CD4-positive, alpha-beta T cell treated with Interleukin-2 at 100 ng/mL for 4 hours (primary cell): ENCODE results near the gene KRTAP4-1.
"Not testable (repeated sequence)": the region's sequence is repeated elsewhere in the genome, so short reads cannot be mapped to it uniquely, and the experiment has no call there.

Experiments
- DNase-seq: peaks from one replicate; pipeline ENCODE4 v3.0.0-alpha.2; 2020; ENCODE audit warnings: low spot score

KRTAP4-1 gene

GRCh38 chr17:41184480-41184961 lies at the start of gene KRTAP4-1:
Gene KRTAP4-1 (minus strand): TSS chr17:41184911. CDS start chr17:41184854, 57 bp downstream.
- no peak for DNase-seq

- DNase-seq, result not testable (repeated sequence)
These were observed 47.8 kb upstream of the KRTAP4-1 start, which contains the start of gene KRTAP9-3 for GRCh38 chr17:41232399-41233105. Gene KRTAP9-3 (plus strand): TSS chr17:41232449. CDS start chr17:41232502, 53 bp downstream.

DNA sequence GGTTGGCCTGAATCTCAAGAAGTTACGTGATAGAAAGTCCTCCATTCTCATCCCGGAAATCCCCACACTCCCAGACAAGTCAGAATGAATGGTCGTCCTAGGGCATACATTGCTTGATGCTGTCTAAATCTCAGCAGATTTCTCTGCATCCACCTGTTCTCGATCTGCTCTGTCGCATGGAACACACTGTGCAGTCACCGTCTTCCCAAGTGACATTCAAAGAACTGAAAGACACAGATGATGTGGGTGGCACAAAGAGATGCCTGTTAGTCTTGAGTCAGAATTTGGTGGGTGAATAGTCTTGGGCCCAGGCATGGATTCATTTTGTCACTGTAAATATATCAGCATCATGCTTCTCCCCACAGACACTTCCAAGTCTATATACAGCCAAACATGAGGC lies 47.0 kb upstream of the KRTAP4-1 start:
- no peak for DNase-seq

DNA sequence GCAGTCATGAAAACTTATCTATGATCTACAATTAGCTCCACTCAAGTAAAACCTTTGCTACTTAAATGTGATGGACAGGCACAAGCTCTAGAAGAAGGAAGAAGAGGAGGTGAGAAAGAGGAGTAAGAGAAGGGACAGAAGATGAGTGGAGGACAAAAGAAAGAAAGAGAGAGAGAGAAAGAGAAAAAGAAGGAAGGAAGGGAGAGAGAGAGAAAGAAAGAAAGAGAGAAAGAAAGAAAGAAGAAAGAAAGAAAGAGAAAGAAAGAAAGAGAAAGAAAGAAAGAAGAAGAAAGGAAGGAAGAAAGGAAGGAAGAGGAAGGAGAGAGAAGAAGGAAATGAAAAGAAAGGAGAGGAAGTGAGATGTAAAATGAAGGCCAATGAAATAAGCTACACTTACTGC lies 45.4 kb upstream of the KRTAP4-1 start:
- DNase-seq, result no peak

GRCh38 chr17:41226598-41227095 lies 41.9 kb upstream of the KRTAP4-1 start, which contains the start of gene KRTAP9-2:
Gene KRTAP9-2 (plus strand): TSS chr17:41226648. CDS start chr17:41226655, 7 bp downstream.
- not testable (repeated sequence) for DNase-seq

DNA sequence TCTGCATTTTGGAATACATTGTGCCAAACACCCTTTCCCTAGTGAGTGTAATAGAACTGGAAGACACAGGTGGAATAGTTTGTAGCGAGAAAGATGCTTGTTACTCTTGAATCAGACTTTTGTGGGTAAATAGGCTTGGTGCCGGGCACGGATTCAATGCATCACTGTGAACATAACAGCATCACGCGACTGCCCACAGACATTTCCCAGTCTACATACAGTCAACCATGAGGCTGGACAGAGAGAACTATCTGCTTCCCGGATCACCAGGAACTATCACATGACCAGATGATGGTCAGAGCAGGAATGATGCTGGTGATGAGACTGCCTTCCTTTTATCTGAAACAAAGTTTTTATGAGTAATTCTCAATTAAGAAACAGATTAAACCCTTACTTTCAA lies 41.3 kb upstream of the KRTAP4-1 start:
- DNase-seq, result no peak

- DNase-seq, result no peak
These were observed 39.1 kb upstream of the KRTAP4-1 start for GRCh38 chr17:41223821-41224220.

DNA sequence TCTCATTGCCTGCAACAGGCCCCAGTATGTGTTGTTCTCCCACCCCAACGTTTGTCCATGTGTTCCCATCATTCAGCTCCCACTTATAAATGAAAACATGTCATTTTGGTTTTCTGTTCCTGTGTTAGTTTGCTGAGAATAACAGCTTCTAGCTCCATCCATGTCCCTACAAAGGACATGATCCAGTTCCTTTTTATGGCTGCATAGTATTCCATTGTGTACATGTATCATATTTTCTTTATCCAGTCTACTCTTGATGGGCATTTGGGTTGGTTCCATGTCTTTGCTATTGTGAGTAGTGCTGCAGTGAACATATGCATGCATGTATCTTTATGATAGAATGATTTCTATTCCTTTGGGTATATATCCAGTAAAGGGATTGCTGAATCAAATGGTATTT lies 31.0 kb upstream of the KRTAP4-1 start:
- no peak for DNase-seq

DNA sequence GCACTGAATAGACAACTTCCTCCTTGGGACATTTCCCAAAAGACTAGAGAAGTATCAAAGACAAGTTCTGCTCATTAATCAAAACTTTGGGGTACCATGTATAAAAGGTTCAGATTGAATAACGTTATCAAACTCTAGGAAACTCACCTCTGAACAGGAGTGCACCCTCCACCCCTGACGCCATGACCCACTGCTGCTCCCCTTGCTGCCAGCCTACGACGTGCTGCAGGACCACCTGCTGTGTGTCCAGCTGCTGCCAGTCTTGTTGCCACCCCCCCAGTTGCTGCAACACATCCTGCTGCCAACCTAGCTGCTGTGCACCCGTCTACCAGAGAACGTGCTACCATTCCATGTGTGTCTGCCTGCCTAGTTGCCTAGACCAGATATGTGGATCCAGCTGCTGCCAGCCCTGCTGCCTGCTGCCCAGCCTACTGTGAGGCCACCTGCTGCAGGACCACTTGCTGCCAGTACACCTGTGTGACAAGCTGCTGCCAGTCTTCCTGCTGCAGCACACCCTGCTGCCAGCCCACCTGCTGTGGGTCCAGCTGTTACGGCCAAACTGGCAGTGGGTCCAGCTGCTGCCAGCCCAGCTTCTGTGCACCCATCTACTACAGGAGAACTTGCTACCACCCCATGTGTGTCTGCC lies 27.9 kb upstream of the KRTAP4-1 start:
- DNase-seq, result no peak

DNA sequence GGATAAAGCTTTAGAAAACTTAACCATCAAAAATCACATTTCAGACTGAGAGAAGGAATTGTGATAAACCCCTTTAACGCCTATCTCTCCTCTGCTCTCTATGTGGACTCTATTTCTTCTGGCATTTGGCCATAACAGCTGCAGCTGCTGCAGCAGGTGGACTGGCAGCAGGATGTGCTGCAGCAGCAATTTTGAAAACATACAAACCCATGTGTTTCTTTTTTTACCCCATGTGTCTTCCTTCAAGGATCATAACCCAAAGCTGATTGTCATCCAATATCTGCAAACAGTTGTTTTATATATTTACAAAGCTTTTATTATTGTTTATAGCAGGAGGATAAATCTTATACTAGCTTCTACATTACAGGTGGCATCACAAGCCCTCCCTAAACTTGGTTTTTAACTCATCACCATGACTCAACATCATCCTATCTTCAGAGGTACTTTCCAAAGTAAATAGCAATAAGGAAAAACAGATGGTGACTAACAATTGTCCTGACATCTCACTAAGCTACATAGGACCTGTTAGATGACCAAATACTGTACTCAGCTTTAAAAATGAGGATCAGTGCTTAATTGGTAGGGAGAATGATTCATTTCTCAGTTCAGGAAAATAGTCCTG lies 27.2 kb upstream of the KRTAP4-1 start:
- DNase-seq, result no peak

DNA sequence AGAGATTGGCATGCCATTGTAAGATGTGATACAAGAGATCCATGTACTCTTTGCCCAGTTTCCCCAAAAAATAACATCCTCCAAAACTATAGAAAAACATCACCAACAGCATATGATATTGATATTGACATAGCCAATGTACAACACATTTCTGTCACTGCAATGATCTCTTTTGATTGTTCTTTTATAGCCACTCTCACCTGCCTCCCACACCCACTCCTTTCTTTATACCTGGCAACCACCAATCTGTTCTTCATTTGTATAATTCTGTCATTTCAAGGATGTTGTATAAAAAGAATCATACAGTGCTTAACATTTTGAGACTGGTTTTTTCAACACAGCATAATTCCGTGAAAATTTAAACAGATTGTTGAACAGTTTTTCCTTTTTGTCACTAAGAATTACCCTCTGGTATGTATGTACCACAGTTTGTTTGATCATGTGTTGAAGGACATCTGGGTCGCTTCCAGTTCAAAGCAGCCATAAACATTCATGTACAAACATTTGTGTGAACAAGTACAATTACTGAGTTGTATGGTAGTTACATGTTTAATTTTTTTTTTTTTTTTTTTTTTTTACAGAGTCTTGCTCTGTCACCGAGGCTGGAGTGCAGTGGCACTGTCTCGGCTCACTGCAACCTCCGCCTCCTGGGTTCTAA lies 14.8 kb upstream of the KRTAP4-1 start:
- DNase-seq, result no peak

GRCh38 chr17:41196068-41196467 lies 11.4 kb upstream of the KRTAP4-1 start:
- no peak for DNase-seq

GRCh38 chr17:41190328-41190727 lies 5.6 kb upstream of the KRTAP4-1 start:
- no peak for DNase-seq

DNA sequence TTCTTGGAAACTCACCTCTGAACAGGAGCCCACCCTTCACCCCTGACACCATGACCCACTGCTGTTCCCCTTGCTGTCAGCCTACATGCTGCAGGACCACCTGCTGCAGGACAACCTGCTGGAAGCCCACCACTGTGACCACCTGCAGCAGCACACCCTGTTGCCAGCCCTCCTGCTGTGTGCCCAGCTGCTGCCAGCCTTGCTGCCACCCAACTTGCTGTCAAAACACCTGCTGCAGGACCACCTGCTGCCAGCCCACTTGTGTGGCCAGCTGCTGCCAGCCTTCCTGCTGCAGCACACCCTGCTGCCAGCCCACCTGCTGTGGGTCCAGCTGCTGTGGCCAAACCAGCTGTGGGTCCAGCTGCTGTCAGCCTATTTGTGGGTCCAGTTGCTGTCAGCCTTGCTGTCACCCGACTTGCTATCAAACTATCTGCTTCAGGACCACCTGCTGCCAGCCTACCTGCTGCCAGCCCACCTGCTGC lies 5.2 kb upstream of the KRTAP4-1 start, which contains the start of gene KRTAP9-1:
Gene KRTAP9-1 (plus strand): TSS at position 51 of the 482 bp plus-strand sequence. CDS start 0 bp downstream, at position 51.
- not testable (repeated sequence) for DNase-seq

DNA sequence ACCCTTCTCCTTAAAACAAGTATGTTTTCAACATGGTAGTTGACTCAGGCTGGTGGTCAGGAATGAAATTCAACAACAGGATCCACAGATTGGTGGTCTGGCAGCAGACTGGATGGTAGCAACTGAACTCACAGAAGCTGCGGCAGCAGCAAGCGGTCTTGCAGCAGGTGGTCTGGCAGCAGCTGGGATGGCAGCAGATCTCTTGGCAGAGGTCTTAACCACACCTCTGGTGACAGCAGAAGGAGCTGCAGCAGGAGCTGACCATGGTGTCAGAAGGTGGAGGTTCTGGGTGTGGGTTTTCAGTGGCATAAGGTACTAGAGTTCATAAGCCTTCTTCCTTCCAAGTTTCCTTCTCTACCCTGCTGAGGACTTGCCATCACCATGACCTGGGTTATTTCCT lies 2.2 kb upstream of the KRTAP4-1 start:
- no peak for DNase-seq

GRCh38 chr17:41185001-41185400 lies 290 bp upstream of the KRTAP4-1 start:
- DNase-seq, result no peak

DNA sequence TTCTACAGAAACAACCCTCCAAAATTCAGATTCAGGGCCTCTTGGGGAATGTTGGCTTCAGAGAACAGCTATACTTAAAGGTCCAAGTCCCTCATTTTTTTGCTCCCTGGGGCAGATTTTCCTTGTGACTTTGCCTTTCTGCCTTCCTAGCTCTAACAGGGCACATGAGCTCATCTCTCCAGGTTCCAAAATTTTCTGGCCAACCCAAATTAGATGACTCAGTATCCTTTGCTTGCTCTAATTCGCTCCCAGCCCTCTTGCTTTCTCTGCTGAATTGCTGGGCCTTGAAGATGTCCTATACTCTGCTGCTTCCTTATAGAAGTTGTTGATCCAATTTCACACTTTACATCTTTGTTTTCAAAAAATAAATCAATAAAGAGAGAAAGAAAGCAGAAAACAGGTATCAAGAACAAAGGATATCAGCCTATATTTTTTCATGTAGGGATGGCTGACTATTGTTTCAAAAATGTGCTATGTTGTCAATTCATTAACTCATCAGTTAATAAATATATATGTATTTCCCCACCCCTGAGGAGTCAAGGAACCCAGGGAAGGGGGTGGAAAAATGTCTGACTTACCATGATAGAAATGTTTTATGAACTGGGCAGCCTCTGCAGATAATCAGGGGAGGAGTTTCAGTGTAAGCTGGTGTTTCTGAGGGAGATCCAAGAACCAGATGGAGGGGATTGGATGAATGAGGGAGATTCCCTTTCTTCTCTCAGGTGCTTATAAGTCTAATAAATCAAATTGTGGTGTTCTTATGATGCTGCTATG lies 5.7 kb downstream of the KRTAP4-1 start:
- no peak for DNase-seq

DNA sequence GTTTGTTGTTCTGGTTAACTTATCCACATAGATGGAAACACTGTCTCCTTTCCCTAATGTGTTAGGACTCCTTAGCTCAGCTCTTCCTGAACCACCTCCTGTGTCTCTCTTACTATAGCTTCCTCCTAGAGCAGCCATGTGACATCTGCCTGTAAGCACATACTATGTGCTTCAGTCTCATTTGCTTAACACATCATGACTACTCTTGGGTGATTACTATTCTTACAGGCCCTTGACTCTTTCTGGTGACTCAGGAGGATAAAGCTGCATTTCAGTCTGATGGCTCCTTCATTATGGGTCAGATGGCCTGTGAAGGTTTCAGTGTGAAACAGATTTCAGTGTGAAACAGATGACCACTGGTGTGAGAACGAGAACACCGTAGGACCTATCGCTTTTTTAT lies 6.4 kb downstream of the KRTAP4-1 start:
- no peak for DNase-seq

- no peak for DNase-seq
These were observed 6.9 kb downstream of the KRTAP4-1 start, which contains the start of gene KRTAP4-2 for GRCh38 chr17:41177727-41178271. Gene KRTAP4-2 (minus strand): TSS chr17:41178221. CDS start chr17:41178164, 57 bp downstream.

- no peak for DNase-seq
These were observed 7.8 kb downstream of the KRTAP4-1 start for GRCh38 chr17:41176744-41177387.
